GM12873 (cell line): Measurements from ENCODE around the gene GP2.

Source experiments
- TF ChIP-seq, protein P1 (sequence below): IDR thresholded peaks from 2 replicates; pipeline ENCODE4 v1.5.1; 2012; ENCODE audit warnings: low read depth, mild to moderate bottlenecking, moderate library complexity, low read length, control low read depth; ENCODE audit not compliant: insufficient read depth; ENCODE audit errors: missing control alignments

Gene GP2

DNA sequence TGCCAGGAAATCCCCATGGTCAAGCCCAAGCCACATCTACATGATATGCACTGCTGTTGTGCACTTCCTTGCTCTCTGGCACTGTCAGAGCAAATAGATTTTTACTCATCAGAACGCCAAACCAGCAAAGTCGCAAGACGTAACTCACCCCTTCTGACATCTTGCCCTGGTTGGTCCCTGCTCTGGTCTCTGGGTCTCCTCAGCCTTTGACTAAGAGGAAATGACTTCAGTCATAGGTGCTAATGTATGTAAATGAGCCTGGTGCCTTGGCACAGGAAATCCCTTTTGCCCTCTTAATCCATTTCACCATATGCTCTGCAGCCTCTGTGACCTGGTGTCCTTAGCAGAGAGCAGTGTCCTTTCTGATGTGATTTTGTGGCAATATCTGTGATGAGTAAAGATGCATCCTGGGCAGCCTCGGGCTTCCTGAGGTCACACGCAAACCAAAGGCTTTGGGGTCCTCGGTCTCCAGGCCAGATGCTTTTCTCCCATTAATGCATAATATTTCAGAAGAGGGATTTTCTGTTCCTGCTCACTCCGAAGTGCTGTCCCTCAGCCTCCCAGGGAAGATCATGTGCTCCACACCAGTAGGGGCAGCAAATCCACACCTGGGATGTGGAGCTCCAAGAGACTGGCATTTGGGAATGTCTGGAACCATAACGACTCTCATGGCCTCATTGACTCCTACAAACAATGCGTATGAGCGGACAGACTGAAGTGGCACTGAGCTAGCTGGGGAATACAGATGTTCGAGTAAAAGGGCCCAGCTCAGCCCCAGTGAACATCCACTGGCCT lies 66.9 kb downstream of the GP2 start:
- TF ChIP-seq, protein P1, sequence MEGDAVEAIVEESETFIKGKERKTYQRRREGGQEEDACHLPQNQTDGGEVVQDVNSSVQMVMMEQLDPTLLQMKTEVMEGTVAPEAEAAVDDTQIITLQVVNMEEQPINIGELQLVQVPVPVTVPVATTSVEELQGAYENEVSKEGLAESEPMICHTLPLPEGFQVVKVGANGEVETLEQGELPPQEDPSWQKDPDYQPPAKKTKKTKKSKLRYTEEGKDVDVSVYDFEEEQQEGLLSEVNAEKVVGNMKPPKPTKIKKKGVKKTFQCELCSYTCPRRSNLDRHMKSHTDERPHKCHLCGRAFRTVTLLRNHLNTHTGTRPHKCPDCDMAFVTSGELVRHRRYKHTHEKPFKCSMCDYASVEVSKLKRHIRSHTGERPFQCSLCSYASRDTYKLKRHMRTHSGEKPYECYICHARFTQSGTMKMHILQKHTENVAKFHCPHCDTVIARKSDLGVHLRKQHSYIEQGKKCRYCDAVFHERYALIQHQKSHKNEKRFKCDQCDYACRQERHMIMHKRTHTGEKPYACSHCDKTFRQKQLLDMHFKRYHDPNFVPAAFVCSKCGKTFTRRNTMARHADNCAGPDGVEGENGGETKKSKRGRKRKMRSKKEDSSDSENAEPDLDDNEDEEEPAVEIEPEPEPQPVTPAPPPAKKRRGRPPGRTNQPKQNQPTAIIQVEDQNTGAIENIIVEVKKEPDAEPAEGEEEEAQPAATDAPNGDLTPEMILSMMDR: no peak
